SU-DHL-6 (cell line): ENCODE data around the gene HELZ.

Source experiments
- H2AFZ ChIP-seq: fragments of 200-600 bp; sonication (generic); 2 replicates; pipeline ENCODE4 v1.6.1; 2014; ENCODE audit warnings: low read depth, mild to moderate bottlenecking, moderate library complexity, mixed read lengths, antibody characterized with exemption, low read length; ENCODE audit not compliant: severe bottlenecking
- H3F3A ChIP-seq: fragments of 200-600 bp; shearing (Covaris generic); 2 replicates; pipeline ENCODE4 v1.6.0; 2016; ENCODE audit warnings: antibody characterized with exemption, mild to moderate bottlenecking; ENCODE audit not compliant: insufficient read depth
- H3K27ac ChIP-seq: fragments of 200-600 bp; sonication (generic); 2 replicates; pipeline ENCODE4 v1.5.1; 2016; ENCODE audit warnings: low read depth, mild to moderate bottlenecking, low read length, moderate library complexity, mixed read lengths
- H3K27me3 ChIP-seq: fragments of 200-600 bp; sonication (generic), shearing (Covaris generic); 2 replicates; pipeline ENCODE4 v1.6.0; 2014; ENCODE audit warnings: mild to moderate bottlenecking, low read length
- H3K36me3 ChIP-seq: fragments of 200-600 bp; sonication (generic); 2 replicates; pipeline ENCODE4 v1.6.1; 2014; ENCODE audit warnings: mild to moderate bottlenecking, low read length, mixed read lengths
- H3K4me2 ChIP-seq: fragments of 300-600, 200-600 bp; shearing (Covaris generic), sonication (generic); 2 replicates; pipeline ENCODE4 v1.6.0; 2014; ENCODE audit warnings: low read length, low read depth, mild to moderate bottlenecking; ENCODE audit not compliant: poor library complexity, severe bottlenecking
- H3K4me3 ChIP-seq: fragments of 200-600 bp; sonication (generic); 2 replicates; pipeline ENCODE4 v1.5.1; 2014; ENCODE audit warnings: antibody characterized with exemption, low read length, mild to moderate bottlenecking, mixed read lengths; ENCODE audit not compliant: insufficient read depth, poor library complexity, severe bottlenecking
- H3K79me2 ChIP-seq: fragments of 200-600 bp; sonication (generic); 2 replicates; pipeline ENCODE4 v1.6.1; 2014; ENCODE audit warnings: mild to moderate bottlenecking, low read length, moderate library complexity; ENCODE audit not compliant: insufficient read depth
- H3K9ac ChIP-seq: fragments of 200-600 bp; sonication (generic); 2 replicates; pipeline ENCODE4 v1.7.0; 2014; ENCODE audit warnings: mild to moderate bottlenecking, low read length
- H3K9me2 ChIP-seq: fragments of 200-600 bp; sonication (generic); replicated peaks from 2 replicates; pipeline ENCODE4 v1.6.1; 2014; ENCODE audit warnings: low read length; ENCODE audit not compliant: insufficient read depth
- H3K9me3 ChIP-seq: fragments of 200-600 bp; sonication (generic); 2 replicates; pipeline ENCODE4 v1.6.1; 2014; ENCODE audit warnings: low read length, mixed read lengths; ENCODE audit not compliant: insufficient read depth
- H4K20me1 ChIP-seq: fragments of 200-600 bp; sonication (generic); 2 replicates; pipeline ENCODE4 v1.6.1; 2014; ENCODE audit warnings: low read depth, mild to moderate bottlenecking, antibody characterized with exemption, low read length, moderate library complexity, mixed read lengths
- EZH2phosphoT487 ChIP-seq: fragments of 200-600 bp; sonication (generic), shearing (Covaris generic); conservative IDR thresholded peaks from 2 replicates; pipeline ENCODE4 v1.6.1; 2018; ENCODE audit warnings: mild to moderate bottlenecking, antibody characterized with exemption, low read length, moderate library complexity, mixed read lengths
- TF ChIP-seq, protein P1 (sequence below): fragments of 200-600 bp; sonication (generic); IDR thresholded peaks from one replicate; pipeline ENCODE4 v1.5.1; 2017; ENCODE audit warnings: antibody characterized with exemption, mild to moderate bottlenecking, low read length, moderate library complexity; ENCODE audit not compliant: insufficient read depth, poor library complexity, severe bottlenecking

Gene HELZ

GRCh38 chr17:67032382-67032781, 212.6 kb downstream of the HELZ start:
- H3K27me3 ChIP-seq: no peaks in the 10 kb centered on the region

GRCh38 chr17:67030641-67031040, 214.4 kb downstream of the HELZ start:
- H3K9me2 ChIP-seq: no peaks in the 10 kb centered on the region
- H3F3A ChIP-seq: no peaks in the 10 kb centered on the region
- no peaks in the 10 kb centered on the region for H3K9me3 ChIP-seq
- H3K4me3 ChIP-seq: no peak overlapping the region
- no peak overlapping the region for H3K27ac ChIP-seq
- H2AFZ ChIP-seq: no peak overlapping the region
- no peaks in the 10 kb centered on the region for H4K20me1 ChIP-seq
- TF ChIP-seq, protein P1, sequence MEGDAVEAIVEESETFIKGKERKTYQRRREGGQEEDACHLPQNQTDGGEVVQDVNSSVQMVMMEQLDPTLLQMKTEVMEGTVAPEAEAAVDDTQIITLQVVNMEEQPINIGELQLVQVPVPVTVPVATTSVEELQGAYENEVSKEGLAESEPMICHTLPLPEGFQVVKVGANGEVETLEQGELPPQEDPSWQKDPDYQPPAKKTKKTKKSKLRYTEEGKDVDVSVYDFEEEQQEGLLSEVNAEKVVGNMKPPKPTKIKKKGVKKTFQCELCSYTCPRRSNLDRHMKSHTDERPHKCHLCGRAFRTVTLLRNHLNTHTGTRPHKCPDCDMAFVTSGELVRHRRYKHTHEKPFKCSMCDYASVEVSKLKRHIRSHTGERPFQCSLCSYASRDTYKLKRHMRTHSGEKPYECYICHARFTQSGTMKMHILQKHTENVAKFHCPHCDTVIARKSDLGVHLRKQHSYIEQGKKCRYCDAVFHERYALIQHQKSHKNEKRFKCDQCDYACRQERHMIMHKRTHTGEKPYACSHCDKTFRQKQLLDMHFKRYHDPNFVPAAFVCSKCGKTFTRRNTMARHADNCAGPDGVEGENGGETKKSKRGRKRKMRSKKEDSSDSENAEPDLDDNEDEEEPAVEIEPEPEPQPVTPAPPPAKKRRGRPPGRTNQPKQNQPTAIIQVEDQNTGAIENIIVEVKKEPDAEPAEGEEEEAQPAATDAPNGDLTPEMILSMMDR: no peak
- TF ChIP-seq EZH2phosphoT487: no peak
- no peak overlapping the region for H3K9ac ChIP-seq
- H3K36me3 ChIP-seq: no peaks in the 10 kb centered on the region
- no peaks in the 10 kb centered on the region for H3K27me3 ChIP-seq
- no peak overlapping the region for H3K4me2 ChIP-seq
- no peaks in the 10 kb centered on the region for H3K79me2 ChIP-seq

More at GRCh38 chr17:67032382-67032781, 212.6 kb downstream of the HELZ start:
- no peaks in the 10 kb centered on the region for H3F3A ChIP-seq
- no peaks in the 10 kb centered on the region for H3K9me3 ChIP-seq
- H3K4me2 ChIP-seq: no peak overlapping the region
- H4K20me1 ChIP-seq: no peaks in the 10 kb centered on the region
- no peak overlapping the region for H3K27ac ChIP-seq
- no peak overlapping the region for H2AFZ ChIP-seq
- H3K36me3 ChIP-seq: no peaks in the 10 kb centered on the region
- TF ChIP-seq, protein P1: no peak
- no peak for TF ChIP-seq EZH2phosphoT487
- no peak overlapping the region for H3K9ac ChIP-seq
- no peaks in the 10 kb centered on the region for H3K9me2 ChIP-seq
- no peaks in the 10 kb centered on the region for H3K79me2 ChIP-seq
- no peak overlapping the region for H3K4me3 ChIP-seq

DNA sequence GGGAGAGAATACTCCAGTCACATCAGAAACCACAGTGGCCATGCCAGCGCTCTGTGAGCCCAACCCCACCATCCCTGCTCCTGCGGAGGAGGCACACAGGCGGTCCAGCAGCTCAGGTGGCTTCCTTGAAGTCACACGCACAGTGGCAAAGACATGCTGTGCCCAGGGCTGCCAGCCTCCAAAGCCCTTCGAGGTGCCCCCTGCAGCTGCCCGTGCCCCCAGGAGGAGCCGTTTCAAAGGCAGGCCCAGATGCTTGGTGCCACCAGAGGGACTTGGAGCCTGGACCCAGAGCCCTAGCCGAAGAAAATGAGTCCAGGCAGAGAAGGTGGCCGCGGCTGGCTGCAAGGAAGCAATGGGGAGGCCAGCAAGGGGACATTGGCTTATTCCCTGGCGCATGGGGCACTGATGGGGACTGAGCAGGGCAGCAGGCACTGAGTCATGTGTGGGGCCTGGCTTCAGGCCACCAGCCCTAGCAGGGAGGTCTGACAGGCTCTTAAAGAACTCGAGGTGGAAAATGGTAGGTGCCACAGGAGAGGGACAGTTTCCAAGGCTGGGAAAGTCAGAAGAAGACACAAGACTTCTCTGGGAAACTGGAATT, 217.9 kb downstream of the HELZ start:
- H4K20me1 ChIP-seq: no peaks in the 10 kb centered on the region
- H3K9me3 ChIP-seq: no peaks in the 10 kb centered on the region
- no peaks in the 10 kb centered on the region for H3F3A ChIP-seq
- H3K4me2 ChIP-seq: no peak overlapping the region
- H3K9ac ChIP-seq: no peak overlapping the region
- no peaks in the 10 kb centered on the region for H3K27me3 ChIP-seq
- no peaks in the 10 kb centered on the region for H3K9me2 ChIP-seq
- no peaks in the 10 kb centered on the region for H3K79me2 ChIP-seq
- no peak for TF ChIP-seq EZH2phosphoT487
- TF ChIP-seq, protein P1: no peak
- no peaks in the 10 kb centered on the region for H3K36me3 ChIP-seq
- H3K27ac ChIP-seq: no peak overlapping the region
- H2AFZ ChIP-seq: no peak overlapping the region
- no peak overlapping the region for H3K4me3 ChIP-seq
